GM03348 (cell line): ENCODE results near the gene CTNND2.

Source experiments
- DNase-seq: peaks from one replicate; pipeline ENCODE4 v3.0.0; 2012; ENCODE audit warnings: low spot score

CTNND2 gene

GRCh38 chr5:11166923-11167322, 737.3 kb downstream of the CTNND2 start:
- DNase-seq: no peak

DNA sequence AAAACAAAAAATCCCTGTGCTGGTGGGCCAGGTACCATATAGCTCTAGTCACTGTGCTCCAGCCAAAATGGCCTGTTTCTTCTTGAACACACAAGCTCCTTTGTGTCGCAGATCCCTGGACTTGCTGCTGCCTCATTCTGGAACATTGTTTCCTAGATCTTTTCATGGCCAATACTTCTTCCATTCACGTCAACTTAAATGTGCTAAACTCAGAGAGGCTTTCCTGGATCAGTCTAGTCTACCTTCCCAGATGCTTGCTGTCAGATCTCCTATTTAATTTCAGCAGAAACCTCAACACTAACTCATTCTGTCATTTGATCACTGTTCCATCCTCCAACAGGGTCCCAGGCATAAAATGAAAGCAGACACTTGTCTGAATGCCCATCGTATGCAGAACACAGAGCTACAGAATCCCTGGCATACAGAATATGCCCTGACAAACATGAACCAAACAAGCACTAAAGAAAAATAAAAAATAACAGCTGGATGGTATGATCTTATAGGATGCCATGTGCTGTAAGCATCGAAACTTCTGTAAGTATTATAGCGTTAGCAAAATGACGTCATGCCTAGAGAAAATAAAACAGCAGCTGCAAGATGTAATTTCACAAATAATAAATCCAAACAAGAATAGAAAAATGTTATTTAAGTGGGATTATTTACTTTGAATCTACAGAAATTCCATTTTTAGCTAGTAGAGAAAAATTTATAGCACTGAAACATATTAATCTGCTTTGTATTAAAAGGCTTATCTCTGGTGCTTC, 739.5 kb downstream of the CTNND2 start:
- DNase-seq: no peak

DNA sequence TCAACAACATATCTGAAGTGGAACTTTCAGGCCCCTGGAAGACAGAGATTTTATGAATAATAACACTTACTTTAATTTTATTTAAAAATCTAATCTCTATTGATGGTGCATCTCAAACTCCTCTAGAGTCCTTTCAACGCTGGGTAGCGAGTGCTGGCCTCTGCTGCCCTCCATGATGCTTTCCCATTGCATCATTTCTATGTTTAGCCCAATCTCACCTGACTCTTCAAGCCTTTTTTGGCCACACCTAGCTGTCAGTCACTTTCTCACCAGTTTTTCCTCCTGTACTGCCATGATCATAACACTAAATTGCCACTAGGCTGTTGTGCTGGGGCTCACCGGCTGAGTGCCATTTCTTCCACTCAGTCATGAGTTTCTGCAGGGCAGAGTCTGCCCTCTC, 747.1 kb downstream of the CTNND2 start:
- no peak for DNase-seq

DNA sequence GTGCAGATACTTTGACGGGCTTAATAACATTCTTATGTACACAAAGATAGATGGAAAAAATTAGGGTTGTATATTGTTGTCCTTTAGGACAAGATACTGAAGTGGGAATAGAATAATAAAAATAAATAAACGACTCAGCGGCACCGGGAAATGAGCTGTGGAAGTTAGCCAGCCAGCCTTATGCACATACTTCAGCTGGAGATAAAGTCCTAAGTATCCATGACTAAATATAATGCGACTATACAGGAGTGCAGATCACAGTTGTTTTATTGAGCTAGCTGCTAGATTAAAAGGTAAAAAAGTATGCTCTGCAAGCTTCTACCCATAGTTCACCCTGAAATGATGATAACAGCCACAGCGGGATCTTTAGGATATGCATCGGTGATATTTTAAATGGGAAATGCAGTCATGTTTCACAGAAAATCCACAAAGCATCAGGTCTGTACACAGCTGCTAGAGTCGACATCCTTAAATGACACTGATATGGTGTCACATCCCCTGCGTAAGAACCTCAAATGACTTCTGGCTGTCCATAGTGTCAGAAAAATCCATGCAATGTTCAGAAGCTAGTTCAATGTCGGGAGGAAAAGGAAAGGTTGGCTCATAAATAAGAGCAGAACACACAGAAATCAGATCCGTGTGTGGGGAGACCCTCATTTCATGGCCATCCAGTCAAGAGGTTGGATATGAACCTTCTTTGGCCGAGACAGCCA, 750.4 kb downstream of the CTNND2 start:
- DNase-seq: no peak

- DNase-seq: no peak
Measured at GRCh38 chr5:11152368-11152767, 751.9 kb downstream of the CTNND2 start.

GRCh38 chr5:11150976-11151375, 753.3 kb downstream of the CTNND2 start:
- DNase-seq: no peak

- DNase-seq: no peak
Measured at GRCh38 chr5:11148810-11149539, 755.3 kb downstream of the CTNND2 start.

- DNase-seq: no peak
Measured at GRCh38 chr5:11146171-11146570, 758.1 kb downstream of the CTNND2 start.

- no peak for DNase-seq
Measured at GRCh38 chr5:11143456-11144267, 760.6 kb downstream of the CTNND2 start.

DNA sequence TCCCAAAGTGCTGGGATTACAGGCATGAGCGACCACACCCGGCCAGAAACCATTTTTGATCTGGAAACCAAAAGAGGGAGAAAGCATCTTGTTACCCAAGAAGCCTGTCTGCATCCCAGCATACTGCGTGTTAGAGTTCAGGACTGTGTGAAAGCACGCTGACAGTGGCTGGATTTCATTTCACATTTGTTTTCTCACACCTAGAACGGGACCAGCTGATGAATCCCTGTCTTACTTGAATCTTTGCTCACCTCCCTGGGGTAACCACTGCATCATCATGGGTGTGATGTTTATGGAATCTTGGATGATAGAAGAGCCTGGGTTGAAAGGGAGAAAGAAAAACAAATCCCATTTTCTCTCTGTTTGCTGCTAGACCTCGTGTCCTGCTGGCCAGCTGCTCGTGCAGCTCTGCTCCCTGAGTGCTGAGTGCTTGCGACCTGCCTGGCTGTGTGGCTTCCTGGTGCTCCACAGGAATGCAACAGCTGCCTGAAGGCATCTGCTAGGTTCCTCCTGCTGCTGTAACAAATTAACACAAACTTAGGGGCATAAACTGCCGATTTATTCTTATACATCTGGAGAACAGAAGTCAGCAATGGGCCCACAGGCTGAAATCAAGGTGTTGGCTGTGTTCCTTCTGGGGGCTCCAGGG, 764.9 kb downstream of the CTNND2 start:
- no peak for DNase-seq

GRCh38 chr5:11130131-11130530, 774.1 kb downstream of the CTNND2 start:
- no peak for DNase-seq

DNA sequence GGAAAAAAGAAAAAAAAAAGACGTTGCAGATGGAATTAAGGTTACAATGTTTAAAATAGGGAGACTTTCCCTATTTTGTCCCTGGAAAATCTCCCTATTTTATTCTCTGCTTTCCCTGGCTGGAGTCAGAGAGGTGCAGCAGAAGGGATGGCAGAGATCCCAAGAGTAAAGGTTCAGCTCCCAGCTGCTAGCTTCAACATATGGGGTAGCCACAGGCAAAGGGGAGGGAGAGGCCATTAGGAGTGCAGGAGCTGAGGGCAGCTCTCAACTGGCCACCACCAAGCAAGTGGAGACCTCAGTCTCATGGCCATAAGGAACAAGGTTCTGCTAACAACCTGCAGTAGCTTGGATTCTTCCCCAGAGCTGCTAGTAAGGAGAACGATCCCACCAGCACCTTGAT, 776.2 kb downstream of the CTNND2 start:
- DNase-seq: no peak

DNA sequence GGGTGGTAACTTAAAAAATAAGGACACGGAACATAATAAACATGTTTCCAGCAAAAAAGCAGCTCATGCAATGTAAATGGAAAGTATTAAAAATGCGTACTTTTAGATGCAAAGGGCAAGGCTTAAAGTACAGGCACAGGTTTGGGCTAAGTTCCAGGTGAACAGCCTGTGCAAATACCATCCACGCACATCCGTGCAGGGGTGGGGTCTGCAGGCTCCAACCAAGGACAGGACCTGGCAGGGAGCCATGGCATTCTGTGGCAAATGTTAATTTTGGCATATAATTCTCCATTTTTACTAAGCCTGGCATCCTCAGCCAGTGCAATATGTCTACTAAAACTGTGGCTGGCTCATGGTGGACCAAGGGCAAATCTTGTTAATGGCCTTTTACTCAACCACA, 777.4 kb downstream of the CTNND2 start:
- DNase-seq: no peak

DNA sequence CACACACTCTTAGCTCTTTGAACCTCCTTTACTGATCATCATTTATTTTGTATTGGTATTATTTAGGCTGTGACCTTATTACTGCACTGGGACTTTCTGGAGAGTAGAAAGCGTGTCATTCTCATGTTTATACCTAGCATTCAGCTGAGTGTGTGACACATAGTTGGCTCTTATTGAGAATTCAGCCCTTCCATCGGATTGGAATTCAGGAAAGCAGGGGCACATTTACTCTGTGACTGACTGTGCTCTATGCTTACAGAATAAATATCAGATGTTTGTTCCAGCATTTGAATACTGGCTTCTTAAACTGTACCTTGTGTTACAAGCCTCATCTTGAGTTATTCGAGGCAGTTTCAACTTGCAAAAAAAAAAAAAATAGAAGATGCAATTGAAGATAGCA, 782.4 kb downstream of the CTNND2 start:
- DNase-seq: no peak

- DNase-seq: no peak
Measured at GRCh38 chr5:11110128-11110527, 794.1 kb downstream of the CTNND2 start.

GRCh38 chr5:11105696-11106095, 798.5 kb downstream of the CTNND2 start:
- no peak for DNase-seq

- DNase-seq: no peak
Measured at GRCh38 chr5:11104651-11105112, 799.6 kb downstream of the CTNND2 start.

GRCh38 chr5:11104210-11104609, 800.0 kb downstream of the CTNND2 start:
- DNase-seq: no peak

DNA sequence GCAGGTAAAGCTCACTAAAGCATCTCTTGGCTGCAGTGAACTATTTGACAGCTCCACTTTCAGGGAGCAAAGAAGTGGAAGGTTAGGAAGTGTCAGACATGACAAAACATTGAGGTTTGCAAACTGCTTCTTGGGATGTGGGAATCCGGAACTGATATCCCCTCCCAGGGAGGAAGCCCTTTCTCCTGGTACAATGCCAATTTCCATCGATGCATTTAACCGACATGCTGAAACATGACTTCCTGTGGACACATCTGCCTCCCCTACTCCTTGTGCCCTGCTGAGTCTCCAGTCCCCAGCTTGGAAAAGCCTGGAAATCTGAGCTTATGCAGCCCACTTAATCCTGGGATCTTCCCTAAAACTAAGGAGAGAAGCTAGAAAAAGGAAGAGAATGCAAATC, 820.1 kb downstream of the CTNND2 start:
- no peak for DNase-seq

GRCh38 chr5:11082404-11082945, 821.8 kb downstream of the CTNND2 start:
- no peak for DNase-seq

DNA sequence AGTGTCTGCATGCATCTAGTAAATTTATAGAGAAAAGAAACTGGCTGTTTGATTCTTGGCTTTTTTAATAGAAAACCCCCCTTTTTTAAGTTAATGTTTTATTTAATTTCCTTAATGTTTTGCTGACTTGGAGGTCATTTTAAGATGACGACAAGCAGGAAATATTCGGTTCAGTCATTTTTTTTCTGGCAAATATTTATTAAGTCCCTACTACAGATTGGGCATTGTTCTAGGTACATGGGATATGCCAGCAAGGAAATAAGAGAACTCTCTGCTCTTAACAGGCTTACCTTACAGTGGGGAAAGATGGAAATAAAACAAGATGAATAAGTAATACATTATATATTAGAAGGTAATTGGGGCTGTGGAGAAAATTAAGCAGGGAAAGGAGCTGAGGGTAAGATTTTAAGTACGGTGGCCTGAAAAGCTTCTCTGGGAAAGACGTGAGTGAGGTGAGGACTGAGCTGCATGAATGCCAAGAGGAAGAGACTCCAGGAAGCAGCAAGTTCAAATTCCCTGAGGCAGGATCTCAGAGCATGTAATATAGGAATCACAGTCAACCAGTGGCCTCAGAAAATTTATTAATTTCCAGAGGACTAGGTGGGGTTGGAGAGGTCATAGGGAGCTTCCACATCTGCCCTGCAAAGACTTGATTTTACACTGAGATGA, 827.2 kb downstream of the CTNND2 start:
- DNase-seq: no peak
